Dedifferentiated amniotic fluid mesenchymal stem cell (primary cell): Measurements from ENCODE around the gene CAMKK2.

Source experiments
- DNase-seq: peaks from one replicate; pipeline ENCODE4 v3.0.0-alpha.2; 2016; ENCODE audit errors: extremely low spot score

CAMKK2 gene

DNA sequence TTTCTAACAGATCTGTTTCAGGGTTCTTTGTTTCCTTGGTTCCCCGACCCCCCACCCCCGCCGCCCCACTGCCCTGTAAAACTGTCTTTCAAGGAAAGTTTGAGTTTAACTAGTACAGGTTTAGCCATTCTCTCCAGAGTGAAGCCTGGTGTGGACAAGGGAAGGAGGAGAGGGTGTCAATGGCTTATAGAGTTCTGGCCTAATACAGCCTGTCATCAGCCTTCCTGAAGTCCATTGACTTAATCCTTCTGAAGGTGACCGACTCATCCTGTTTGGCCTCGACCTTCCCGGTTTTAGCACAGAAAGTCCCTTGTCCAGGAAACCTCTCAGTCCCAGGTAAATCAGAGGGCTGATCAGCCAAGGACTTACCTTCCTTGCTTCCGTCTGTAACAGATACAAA lies 97.6 kb downstream of the CAMKK2 start:
- DNase-seq, result no peak

DNA sequence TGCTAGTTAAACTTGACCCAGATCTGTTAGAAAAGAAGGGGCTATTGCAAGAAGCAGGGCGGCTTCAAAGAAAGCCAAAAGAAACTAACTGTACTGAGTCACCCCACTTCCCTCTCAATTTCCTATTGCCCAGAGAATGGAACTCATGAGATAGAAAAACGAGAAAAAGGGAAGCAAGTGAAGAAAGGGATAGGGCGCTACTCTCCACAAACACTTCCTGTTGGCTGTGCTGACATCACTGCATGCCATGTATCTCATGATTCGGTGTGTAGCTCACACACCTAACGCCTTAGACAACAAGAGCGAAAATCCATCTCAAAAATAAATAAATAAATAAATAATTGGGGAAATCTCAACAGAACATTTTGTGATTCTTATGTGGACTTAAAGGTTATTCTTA lies 99.6 kb downstream of the CAMKK2 start:
- DNase-seq, result no peak

DNA sequence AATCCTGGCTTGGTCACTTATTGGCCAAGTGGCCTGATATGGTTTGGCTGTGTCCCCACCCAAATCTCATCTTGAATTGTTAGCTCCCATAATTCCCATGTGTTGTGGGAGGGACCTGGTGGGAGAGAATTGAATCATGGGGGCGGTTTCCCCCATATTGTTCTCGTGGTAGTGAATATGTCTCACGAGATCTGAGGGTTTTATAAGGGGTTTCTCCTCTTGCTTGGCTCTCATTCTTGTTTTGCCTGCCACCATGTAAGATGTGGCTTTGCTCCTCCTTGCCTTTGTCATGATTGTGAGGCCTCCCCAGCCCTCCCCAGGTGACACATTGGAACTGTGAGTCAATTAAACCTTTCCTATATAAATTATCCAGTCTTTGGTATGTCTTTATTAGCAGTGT lies 105.4 kb downstream of the CAMKK2 start:
- no peak for DNase-seq

DNA sequence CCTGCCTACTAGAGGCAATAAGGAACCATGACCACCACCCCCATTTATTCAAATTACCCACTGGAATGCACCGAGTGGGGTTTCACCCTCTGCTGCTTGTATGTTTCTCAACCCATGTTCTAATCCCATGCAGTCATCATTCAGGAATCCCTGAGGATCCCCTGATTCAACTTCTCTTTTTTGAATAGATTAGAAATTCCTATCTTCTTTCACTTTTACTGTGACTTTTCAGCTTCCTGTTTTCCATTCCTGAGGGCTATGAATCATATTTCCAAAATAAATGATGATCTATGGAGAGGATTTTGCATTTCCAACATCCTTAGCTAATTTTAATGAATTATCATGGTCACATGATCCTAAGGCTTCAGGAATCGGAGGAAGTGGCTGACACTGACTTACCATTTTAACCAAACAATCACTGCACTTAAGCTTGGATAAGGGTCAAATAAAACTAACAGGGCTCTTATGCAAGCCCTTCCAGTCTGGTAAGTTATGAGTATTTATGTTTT lies 105.9 kb downstream of the CAMKK2 start:
- peak; percentile 82 for DNase-seq

DNA sequence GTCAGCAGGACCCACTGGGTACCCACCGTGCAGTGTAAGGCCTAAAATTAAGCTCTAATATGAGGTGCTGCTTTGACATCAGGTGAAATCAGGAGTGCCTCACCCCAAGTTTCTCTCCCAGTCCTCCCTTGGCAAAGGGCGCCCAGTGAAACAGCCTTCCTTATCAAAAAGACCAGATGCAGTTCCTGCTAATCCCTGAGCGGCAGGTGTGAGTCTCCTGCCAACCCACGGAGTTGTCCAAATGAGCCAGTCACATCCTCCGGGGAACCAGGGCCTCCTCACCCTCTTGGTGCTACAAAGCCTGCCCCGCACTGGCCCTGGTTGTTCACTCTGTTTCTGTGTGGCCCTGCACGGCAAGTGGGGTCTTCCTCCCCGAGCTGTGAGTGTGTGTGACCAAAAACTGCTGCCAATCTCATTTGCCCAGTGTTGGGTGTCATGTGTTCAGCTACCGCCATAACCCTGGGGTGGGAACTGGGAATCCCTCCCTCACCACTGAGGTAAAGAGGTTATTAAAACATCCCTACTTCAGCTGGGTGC lies 106.8 kb downstream of the CAMKK2 start:
- DNase-seq, result no peak

GRCh38 chr12:121189131-121189530 lies 107.4 kb downstream of the CAMKK2 start:
- no peak for DNase-seq

DNA sequence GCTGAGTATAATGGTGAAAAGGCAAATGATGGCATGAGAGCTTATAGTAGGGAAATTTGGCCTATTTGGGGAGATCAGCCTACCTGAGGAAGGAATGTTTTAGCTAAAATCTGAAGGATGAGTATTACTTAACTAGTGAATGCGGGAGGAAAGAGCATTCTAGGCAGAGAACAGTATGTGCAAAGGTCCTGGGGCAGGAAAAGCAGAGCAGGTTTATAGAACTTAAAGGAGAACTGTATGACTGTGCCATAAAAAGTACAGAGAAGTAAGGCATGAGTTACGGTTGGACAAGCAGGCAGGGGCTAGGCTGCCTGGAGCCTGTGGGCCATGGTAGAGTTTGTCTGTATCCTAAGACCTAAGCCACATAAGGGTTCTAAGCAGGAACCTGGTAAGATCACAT lies 108.3 kb downstream of the CAMKK2 start:
- DNase-seq, result no peak
